Endothelial cell of umbilical vein (primary cell): Measurements from ENCODE around the gene SULT1A1. TPM values are rescaled to one million over a fixed set of nuclear protein-coding genes. Genes with fewer than 3 reads are reported as not detected.

Experiments used
- BruUV-seq: library from RNA; stranded (reverse); fragments of 400-500 nt; replicated peaks from 2 replicates; lab custom pipeline; 2021; lab: Mats Ljungman, UMichigan
- CTCF ChIA-PET: fragments of 300-600, 350-600 bp; sonication (Branson Sonifier 250); formaldehyde crosslinking; loops from one replicate; lab custom pipeline; 2021; ENCODE audit warnings: antibody characterized with exemption, inconsistent platforms; lab: Charles Lee
- POLR2A ChIA-PET: fragments of 300-600, 350-600 bp; sonication (Branson Sonifier 250); formaldehyde crosslinking; loops from one replicate; lab custom pipeline; 2021; ENCODE audit warnings: antibody characterized with exemption, inconsistent platforms; lab: Charles Lee
- DNase-seq: peaks from one replicate; pipeline ENCODE4 v3.0.0-alpha.2; 2011; ENCODE audit warnings: low read depth, low spot score
- FAIRE-seq: peaks from 2 replicates; lab custom pipeline; 2011; peaks lifted over from hg19 to GRCh38; lab: Jason Lieb, UNC
- H2AFZ ChIP-seq: 2 replicates; pipeline ENCODE4 v1.6.0; 2012; ENCODE audit warnings: low read depth, low read length, control low read depth, inconsistent platforms
- H3K27ac ChIP-seq: 2 replicates; pipeline ENCODE4 v1.5.1; 2011; ENCODE audit warnings: low read depth, mild to moderate bottlenecking, control low read depth, low read length, moderate library complexity; ENCODE audit not compliant: insufficient read depth
- H3K27me3 ChIP-seq, 2 experiments: 2 replicates each; pipeline versions ENCODE4 v1.6.0 to v1.6.1; 2011; ENCODE audit warnings: low read length in 2 of 2, mixed read lengths in 1 of 2; ENCODE audit not compliant: control insufficient read depth in 2 of 2, insufficient read depth in 2 of 2
- H3K36me3 ChIP-seq, 2 experiments: 2 replicates in 1 of 2; 3 replicates in 1 of 2; pipeline ENCODE4 v1.5.1; 2011; ENCODE audit warnings: low read length in 2 of 2, mild to moderate bottlenecking in 1 of 2, moderate library complexity in 1 of 2; ENCODE audit not compliant: control insufficient read depth in 2 of 2, insufficient read depth in 2 of 2; ENCODE audit errors: extremely low read depth in 1 of 2
- H3K4me1 ChIP-seq: 3 replicates; pipeline ENCODE4 v1.5.1; 2011; ENCODE audit warnings: mild to moderate bottlenecking, low read length; ENCODE audit not compliant: control insufficient read depth, insufficient read depth; ENCODE audit errors: extremely low read depth
- H3K4me2 ChIP-seq: 2 replicates; pipeline ENCODE4 v1.6.1; 2011; ENCODE audit warnings: low read length, control low read depth, mixed read lengths; ENCODE audit not compliant: insufficient read depth
- H3K4me3 ChIP-seq, 3 experiments: fragments of 200-600 bp in 1 of 3; sonication (generic), shearing (Covaris generic) in 1 of 3; replicated peaks in 1 of 3; 2 replicates each; pipeline ENCODE4 v1.5.1; 2011 to 2016; ENCODE audit warnings: control low read depth in 3 of 3, low read length in 3 of 3, mild to moderate bottlenecking in 2 of 3, inconsistent platforms in 1 of 3, low read depth in 1 of 3, moderate library complexity in 1 of 3; ENCODE audit not compliant: insufficient read depth in 1 of 3
- H3K79me2 ChIP-seq: 2 replicates; pipeline ENCODE4 v1.6.0; 2012; ENCODE audit warnings: low read length, inconsistent platforms; ENCODE audit not compliant: control insufficient read depth, insufficient read depth
- H3K9ac ChIP-seq: replicated peaks from 2 replicates; pipeline ENCODE3; 2011; ENCODE audit warnings: low read length, control low read depth; ENCODE audit not compliant: insufficient read depth; ENCODE audit errors: extremely low read depth
- H3K9me1 ChIP-seq: replicated peaks from 3 replicates; pipeline ENCODE4 v1.6.0; 2011; ENCODE audit warnings: mild to moderate bottlenecking, low read length; ENCODE audit not compliant: control insufficient read depth, insufficient read depth; ENCODE audit errors: extremely low read depth
- H3K9me3 ChIP-seq: replicated peaks from 2 replicates; pipeline ENCODE4 v1.5.1; 2012; ENCODE audit warnings: low read length, inconsistent platforms; ENCODE audit not compliant: control insufficient read depth, insufficient read depth
- H4K20me1 ChIP-seq: replicated peaks from 2 replicates; pipeline ENCODE3; 2011; ENCODE audit warnings: mild to moderate bottlenecking, low read length; ENCODE audit not compliant: control insufficient read depth, insufficient read depth; ENCODE audit errors: extremely low read depth
- EZH2 ChIP-seq: IDR thresholded peaks from 2 replicates; pipeline ENCODE4 v1.6.1; 2012; ENCODE audit warnings: borderline replicate concordance, low read depth, mild to moderate bottlenecking, moderate library complexity, low read length, inconsistent platforms; ENCODE audit not compliant: severe bottlenecking
- FOS ChIP-seq: IDR thresholded peaks from 2 replicates; pipeline ENCODE4 v1.6.1; 2011; ENCODE audit warnings: mild to moderate bottlenecking, low read length, moderate library complexity, borderline replicate concordance; ENCODE audit not compliant: insufficient read depth
- GATA2 ChIP-seq: IDR thresholded peaks from 2 replicates; pipeline ENCODE4 v1.7.0; 2011; ENCODE audit warnings: low read depth, mild to moderate bottlenecking, moderate library complexity, mixed read lengths, low read length; ENCODE audit not compliant: insufficient read length, insufficient read depth
- JUN ChIP-seq: IDR thresholded peaks from 2 replicates; pipeline ENCODE4 v1.6.1; 2011; ENCODE audit warnings: borderline replicate concordance, low read depth; ENCODE audit not compliant: insufficient read length, insufficient read depth
- MYC ChIP-seq: IDR thresholded peaks from one replicate; pipeline ENCODE4 v1.6.1; 2011; ENCODE audit warnings: mild to moderate bottlenecking, low read depth, low read length
- POLR2A ChIP-seq: IDR thresholded peaks from 2 replicates; pipeline ENCODE4 v1.6.1; 2012; ENCODE audit warnings: low read depth, mild to moderate bottlenecking, control low read depth, low read length
- POLR2AphosphoS5 ChIP-seq: IDR thresholded peaks from 2 replicates; pipeline ENCODE4 v1.6.1; 2012; ENCODE audit warnings: low read depth, mild to moderate bottlenecking, control low read depth, low read length, moderate library complexity; ENCODE audit not compliant: insufficient read depth
- dilution Hi-C: fragments of 300-500 bp; cut with MboI; formaldehyde crosslinking; loops from one replicate; pipeline ENCODE4 v1.15.0; 2019; ENCODE audit warnings: low sequenced_read_pairs; ENCODE audit not compliant: extremely low pct_ligation_motif_present
- intact Hi-C: fragments of 100-400 bp; cut with micrococcal nuclease; formaldehyde crosslinking; loops from one replicate; pipeline ENCODE4 v1.10.0; 2022
- polyA plus RNA-seq, 4 experiments: library from polyadenylated mRNA; depleted of rRNA in 3 of 4; stranded (reverse) in 3 of 4; unstranded in 1 of 4; fragments of >200 nt; gene quantifications; 2 replicates each; pipeline versions ENCODE4 v1.2.1 to v1.2.3, GENCODE V29; 2011 to 2012; ENCODE audit warnings: missing spikeins in 1 of 4
- total RNA-seq: library from RNA; stranded (reverse); gene quantifications from 2 replicates; pipeline ENCODE4 v1.2.3, GENCODE V29; 2021
- TF ChIP-seq, protein P1 (sequence below): IDR thresholded peaks from 2 replicates; pipeline ENCODE4 v1.6.1; 2011; ENCODE audit not compliant: insufficient read depth, insufficient read length
- TF ChIP-seq, protein P2 (sequence below), 2 donors: IDR thresholded peaks; 1 replicate in 1 of 2; 2 replicates in 1 of 2; pipeline ENCODE4 v1.5.1; 2011; ENCODE audit warnings: low read length in 2 of 2, mild to moderate bottlenecking in 2 of 2, moderate library complexity in 2 of 2, control low read depth in 1 of 2, inconsistent platforms in 1 of 2, low read depth in 1 of 2; ENCODE audit not compliant: insufficient read depth in 1 of 2; ENCODE audit errors: extremely low read depth in 1 of 2

SULT1A1 gene
- total and polyA plus RNA-seq, 2 donors (not counting 3 experiments of a cell fraction or from before 2014, with no cell fraction given) = 0.77 to 0.90 TPM

DNA sequence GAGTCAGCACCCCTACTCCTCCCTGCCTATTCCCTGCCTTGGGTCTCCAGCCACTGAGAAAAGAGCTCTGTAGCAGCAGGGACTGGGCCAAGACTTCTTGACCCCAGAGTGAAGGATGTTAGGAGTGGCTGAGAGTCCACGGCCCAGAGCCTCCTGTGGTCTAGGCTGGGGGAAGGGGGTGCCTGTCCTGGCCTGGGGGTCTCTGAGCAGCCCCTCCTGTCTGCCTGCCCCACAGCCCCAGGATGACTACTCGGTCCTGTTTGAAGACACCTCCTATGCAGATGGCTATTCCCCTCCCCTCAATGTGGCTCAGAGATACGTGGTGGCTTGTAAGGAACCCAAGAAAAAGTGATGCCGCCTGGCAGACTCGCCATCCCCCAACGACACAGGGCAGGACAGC is 18.5 kb downstream of the SULT1A1 start:
- no peak overlapping the region for H2AFZ ChIP-seq
- H3K4me3 ChIP-seq = no peak overlapping the region
- no peak overlapping the region for H3K4me2 ChIP-seq
- BruUV-seq = no TSS peak
- H3K27me3 ChIP-seq = no peaks in the 10 kb centered on the region
- no peaks in the 10 kb centered on the region for H4K20me1 ChIP-seq
- no peaks in the 10 kb centered on the region for H3K9me3 ChIP-seq
- dilution Hi-C loops = no loop called here
- TF ChIP-seq EZH2 = no peak
- no peak for TF ChIP-seq FOS
- no peak for TF ChIP-seq POLR2A
- no peak for TF ChIP-seq JUN
- no peak for TF ChIP-seq POLR2AphosphoS5
- TF ChIP-seq GATA2 = no peak
- TF ChIP-seq, protein P1, sequence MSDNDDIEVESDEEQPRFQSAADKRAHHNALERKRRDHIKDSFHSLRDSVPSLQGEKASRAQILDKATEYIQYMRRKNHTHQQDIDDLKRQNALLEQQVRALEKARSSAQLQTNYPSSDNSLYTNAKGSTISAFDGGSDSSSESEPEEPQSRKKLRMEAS = no peak
- no peak for TF ChIP-seq MYC
- TF ChIP-seq, protein P2, sequence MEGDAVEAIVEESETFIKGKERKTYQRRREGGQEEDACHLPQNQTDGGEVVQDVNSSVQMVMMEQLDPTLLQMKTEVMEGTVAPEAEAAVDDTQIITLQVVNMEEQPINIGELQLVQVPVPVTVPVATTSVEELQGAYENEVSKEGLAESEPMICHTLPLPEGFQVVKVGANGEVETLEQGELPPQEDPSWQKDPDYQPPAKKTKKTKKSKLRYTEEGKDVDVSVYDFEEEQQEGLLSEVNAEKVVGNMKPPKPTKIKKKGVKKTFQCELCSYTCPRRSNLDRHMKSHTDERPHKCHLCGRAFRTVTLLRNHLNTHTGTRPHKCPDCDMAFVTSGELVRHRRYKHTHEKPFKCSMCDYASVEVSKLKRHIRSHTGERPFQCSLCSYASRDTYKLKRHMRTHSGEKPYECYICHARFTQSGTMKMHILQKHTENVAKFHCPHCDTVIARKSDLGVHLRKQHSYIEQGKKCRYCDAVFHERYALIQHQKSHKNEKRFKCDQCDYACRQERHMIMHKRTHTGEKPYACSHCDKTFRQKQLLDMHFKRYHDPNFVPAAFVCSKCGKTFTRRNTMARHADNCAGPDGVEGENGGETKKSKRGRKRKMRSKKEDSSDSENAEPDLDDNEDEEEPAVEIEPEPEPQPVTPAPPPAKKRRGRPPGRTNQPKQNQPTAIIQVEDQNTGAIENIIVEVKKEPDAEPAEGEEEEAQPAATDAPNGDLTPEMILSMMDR (IDR thresholded peaks at IDR 0.05; ENCODE audit: extremely low read depth in 1 of 2, insufficient read depth in 1 of 2, low read depth in 1 of 2, low read length in 2 of 2) = no peak
- CTCF ChIA-PET = no interaction called here
- H3K9me1 ChIP-seq = no peaks in the 10 kb centered on the region
- no peak for DNase-seq
- no peak for FAIRE-seq
- no peak overlapping the region for H3K27ac ChIP-seq
- H3K9ac ChIP-seq = no peak overlapping the region
- no peaks in the 10 kb centered on the region for H3K4me1 ChIP-seq
- POLR2A ChIA-PET = no interaction called here
- peaks cover 0 to 16% of the 10 kb centered on the region in 2 experiments for H3K36me3 ChIP-seq
- H3K79me2 ChIP-seq = no peaks in the 10 kb centered on the region
- intact Hi-C loops = no loop called here
